GM18870 (cell line): ENCODE data around the gene DNAH5.
"Not testable (repeated sequence)": the region's sequence is repeated elsewhere in the genome, so short reads cannot be mapped to it uniquely, and the experiment has no call there.

Experiments
- ATAC-seq: cut with Tn5 transposase; IDR thresholded peaks from one replicate; pipeline ENCODE4 v1.9.1; 2021; ENCODE audit warnings: moderate library complexity; ENCODE audit not compliant: unreplicated experiment

Gene DNAH5, protein sequence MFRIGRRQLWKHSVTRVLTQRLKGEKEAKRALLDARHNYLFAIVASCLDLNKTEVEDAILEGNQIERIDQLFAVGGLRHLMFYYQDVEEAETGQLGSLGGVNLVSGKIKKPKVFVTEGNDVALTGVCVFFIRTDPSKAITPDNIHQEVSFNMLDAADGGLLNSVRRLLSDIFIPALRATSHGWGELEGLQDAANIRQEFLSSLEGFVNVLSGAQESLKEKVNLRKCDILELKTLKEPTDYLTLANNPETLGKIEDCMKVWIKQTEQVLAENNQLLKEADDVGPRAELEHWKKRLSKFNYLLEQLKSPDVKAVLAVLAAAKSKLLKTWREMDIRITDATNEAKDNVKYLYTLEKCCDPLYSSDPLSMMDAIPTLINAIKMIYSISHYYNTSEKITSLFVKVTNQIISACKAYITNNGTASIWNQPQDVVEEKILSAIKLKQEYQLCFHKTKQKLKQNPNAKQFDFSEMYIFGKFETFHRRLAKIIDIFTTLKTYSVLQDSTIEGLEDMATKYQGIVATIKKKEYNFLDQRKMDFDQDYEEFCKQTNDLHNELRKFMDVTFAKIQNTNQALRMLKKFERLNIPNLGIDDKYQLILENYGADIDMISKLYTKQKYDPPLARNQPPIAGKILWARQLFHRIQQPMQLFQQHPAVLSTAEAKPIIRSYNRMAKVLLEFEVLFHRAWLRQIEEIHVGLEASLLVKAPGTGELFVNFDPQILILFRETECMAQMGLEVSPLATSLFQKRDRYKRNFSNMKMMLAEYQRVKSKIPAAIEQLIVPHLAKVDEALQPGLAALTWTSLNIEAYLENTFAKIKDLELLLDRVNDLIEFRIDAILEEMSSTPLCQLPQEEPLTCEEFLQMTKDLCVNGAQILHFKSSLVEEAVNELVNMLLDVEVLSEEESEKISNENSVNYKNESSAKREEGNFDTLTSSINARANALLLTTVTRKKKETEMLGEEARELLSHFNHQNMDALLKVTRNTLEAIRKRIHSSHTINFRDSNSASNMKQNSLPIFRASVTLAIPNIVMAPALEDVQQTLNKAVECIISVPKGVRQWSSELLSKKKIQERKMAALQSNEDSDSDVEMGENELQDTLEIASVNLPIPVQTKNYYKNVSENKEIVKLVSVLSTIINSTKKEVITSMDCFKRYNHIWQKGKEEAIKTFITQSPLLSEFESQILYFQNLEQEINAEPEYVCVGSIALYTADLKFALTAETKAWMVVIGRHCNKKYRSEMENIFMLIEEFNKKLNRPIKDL (N-terminal part only)

DNA sequence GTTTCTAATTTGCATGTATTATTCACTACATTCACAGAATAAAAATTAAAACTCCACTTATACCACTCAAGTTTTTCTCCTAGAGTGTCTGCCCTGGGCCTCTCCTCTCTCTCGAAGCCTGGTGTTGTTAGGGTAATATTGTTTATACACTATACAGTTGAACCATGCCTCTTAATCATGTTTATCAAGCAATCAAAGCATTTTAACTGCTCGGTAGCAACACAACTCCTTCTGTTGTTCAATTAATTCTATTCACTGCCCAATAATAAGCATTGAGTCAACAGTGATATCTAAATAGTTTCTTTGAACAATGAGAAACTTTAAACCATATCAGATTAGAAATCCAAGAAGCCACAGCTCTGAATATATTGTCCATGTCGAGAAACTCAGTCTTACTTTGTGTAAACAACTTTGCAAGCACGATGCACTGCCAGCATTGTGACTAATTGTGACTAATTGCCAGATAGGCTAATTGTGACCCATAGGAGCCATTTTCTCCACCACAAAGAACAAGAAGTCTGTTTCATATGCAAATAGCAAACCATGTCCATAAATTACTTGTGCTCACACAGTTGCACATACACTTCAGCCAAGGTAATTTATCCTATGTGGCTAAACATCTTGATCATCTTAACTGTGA, at the start of gene DNAH5:
DNAH5 (minus strand) TSS at position 129 of the 640 bp plus-strand sequence. CDS start 250 bp downstream, outside the sequence.
- no peak for ATAC-seq

DNA sequence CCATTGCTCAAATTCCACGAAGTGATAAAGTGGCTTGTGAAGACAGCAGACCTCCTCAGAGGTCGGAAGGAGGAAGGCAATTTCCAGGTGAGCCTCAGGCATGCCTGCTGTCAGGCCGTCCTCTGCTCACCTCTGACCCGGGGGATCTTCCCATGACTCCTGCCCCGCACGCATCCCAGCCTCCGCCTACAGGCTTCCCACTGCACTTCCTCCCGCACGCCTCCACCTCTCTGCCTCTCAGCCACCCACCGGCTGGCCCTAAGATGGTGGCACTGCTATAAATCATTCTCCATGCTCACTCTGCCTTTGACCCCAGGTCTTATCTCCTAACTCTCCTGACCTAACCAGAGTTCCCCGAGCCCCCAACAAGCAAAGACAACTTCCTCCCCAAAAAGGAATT, 49.4 kb upstream of the DNAH5 start:
- no peak for ATAC-seq

DNA sequence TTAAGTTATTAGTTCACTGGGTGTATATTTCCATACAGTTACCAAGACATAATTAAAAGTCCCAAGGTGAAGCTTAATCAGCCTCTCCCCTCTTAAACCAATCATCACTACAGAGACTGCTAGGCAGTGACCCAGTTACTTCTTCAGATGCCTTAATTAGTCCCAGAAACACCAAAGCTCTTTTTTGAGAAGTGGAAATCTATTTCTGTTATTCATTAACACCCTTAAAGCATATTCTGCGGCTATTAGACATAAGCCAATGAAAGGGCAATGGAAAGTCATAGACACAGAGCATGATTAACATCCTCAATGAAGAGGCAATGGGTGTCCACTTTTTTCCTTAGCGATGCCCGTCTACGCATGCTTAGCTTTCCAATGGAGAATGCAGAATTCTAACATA, 48.3 kb upstream of the DNAH5 start:
- no peak for ATAC-seq

DNA sequence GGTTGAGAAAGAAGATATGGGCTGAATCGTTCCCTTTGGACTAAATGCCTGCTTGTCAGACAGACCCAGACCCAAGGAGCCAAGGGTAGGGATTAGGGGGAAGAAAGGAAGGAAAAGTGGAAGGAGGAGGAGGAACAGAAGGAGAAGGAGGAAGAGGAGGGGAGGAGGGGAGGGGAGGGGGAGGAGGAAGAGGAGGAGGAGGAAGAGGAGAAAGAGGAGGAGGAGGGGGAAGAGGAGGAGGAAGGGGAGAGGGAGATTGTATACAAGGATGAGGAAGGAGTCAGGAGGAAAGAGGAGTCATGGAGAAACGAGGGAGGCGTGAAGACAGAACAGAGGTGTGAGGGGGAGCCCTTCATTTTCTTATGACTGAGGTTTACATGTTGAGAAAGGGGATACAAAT, 46.9 kb upstream of the DNAH5 start:
- no peak for ATAC-seq

DNA sequence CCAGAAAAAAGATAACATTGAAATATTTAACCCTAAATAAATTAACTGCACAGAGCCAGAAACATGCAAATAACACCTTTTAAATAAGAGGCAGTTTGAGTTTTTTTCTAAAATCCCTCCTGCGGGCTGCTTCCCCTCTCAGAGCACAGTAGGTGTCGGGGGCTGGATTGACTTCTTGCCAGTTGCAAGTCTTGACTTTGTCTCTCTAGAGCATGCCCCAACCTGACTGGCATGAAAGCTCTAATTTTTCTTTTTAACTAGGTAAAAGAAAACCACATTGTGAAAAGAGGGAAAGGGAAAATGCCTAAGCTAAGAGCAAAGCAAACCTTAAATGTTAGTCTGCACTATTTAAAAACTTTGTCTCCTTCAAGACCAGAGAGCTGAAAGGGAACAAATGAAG, 46.4 kb upstream of the DNAH5 start:
- ATAC-seq = no peak

DNA sequence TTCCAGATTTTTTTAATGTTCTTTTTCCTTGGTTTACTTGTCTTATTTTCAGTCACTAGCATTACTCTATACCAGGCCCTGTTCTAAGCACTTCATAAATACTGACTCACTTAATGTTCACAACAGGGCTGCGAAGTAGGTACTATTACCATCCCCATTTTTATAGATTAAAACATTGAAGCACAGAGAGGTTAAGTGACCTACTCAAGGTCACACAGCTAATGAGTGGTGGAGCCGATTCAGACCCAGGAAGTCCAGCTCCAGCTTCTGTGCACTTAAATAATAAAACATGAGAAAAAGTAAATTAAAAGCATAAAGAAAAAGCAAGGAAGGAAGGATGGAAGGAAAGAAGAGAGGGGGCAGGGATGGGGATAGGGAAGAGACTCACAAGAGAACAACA, 45.3 kb upstream of the DNAH5 start:
- no peak for ATAC-seq

DNA sequence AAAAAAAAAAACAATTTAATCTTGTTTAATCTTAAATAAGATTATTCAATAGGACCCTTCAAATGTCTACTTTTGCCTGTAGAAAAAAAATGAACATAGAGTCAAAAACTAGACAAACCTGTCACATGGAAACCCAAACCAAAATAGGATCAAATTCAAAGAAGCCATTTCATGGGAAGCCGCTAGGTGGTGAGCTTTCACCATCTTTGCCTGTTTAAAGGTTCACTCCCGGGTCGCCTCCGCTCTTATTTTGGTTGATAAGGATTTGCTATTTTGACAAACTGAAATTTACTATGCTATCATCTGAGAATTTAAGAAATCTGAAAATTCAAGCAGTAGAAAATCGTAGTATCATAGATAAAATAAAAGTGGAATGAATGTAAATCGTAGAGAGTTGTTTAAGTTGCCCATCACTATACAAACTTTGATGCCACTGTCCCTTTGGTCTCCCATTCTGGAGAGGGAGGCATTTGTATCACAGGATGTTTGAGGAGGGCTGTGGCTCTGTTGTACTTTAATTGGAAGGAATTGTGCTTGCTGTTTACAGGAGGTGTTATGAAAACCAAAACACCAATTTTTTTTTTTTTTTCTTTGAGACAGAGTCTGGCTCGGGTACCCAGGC, 43.5 kb upstream of the DNAH5 start:
- peak; percentile 48 for ATAC-seq

DNA sequence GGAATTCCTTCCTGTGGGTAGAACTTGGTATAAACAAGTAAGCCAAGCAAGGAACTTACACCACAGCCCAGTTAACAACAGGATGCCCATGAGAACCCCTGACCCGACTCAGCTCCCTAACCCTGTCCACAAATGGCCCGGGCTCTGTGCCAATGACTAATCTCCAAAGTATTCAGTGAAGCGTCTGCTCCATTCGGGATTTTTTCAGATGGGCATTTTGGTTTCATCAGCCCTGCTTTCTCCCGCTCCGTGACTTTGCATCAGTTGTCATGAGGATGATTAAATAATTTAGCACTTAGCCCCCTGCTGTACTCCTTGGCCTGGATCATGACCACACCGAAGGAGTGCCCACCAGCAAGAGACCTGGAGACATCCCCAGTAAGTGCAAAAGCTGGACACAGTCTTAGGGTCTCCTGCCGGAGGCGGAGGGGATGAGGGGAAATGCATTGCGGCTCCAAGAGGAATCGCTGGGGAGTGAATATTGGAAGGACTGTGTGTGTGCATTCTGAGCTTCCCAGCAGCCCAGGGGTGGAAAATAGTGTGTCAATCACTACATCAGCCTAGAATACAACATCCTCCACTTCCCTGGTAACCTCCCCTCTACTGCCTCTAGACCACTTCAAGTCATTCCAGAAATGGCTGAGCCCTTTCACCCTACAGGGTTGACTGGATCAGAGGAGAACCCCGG, 41.4 kb upstream of the DNAH5 start:
- ATAC-seq = no peak

DNA sequence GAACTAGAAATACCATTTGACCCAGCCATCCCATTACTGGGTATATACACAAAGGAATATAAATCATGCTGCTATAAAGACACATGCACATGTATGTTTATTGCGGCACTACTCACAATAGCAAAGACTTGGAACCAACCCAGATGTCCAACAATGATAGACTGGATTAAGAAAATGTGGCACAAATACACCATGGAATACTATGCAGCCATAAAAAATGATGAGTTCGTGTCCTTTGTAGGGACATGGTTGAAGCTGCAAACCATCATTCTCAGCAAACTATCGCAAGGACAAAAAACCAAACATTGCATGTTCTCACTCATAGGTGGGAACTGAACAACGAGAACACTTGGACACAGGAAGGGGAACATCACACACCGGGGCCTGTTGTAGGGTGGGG, 40.4 kb upstream of the DNAH5 start:
- ATAC-seq = not testable (repeated sequence)

DNA sequence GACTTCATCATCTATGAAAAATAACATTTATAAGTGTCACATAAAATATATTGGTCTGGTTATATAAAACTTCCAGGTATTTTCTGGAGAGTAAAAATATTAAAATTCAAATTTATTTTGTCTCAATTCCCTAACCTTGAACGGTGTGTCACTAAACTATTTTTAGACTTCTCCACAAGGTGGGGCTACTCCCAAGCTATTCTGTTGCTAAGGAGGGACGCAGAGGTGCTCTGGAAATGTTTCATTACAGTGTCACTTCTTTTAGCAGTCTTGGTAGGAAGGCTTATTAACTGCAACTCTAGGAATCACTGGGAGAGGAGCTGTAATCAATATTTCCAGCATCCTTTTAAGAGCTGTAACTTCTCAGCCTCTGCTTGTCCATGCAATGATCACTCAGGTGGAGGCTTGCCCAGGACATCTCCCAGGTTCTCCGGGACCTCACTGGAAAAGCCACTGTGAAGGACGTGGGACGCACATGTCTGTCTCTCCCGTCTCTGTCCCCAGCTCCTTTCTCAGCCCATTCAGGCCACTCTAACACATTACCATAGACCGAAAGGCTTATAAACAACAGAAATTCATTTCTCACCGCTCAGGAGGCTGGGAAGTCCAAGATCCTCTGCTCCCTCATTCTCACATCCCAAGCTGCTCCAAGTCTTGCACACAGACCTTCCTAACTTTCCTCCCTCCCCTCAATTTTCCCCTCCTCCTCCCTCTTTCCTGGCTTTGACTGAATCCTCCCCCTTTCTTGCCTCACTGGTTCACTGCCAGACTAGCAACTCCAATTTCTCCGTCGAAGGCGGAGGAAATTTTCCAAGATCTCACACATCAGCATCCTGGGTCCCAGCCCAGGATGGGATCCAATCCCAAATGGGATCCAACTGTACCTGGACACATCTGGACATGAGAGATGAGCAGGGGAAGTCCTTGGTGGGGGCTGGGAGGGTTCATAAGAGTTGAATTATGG, 32.7 kb upstream of the DNAH5 start:
- ATAC-seq = no peak

DNA sequence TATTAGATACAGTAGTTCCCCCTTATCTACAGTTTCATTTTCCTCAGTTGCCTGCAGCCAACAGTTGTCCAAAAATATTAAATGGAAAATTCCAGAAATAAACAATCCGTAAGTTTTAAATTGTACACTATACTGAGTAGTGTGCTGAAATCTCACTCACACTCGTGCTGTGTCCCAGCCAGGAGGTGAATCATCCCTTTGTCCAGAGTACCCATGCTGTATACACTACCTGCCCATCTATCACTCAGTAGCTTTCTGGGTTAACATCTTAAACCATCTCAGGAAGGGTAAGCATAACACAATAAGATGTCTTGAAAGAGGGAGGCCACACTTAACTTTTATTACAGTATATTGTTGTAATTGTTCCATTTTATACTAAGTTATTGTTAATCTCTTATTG, 31.7 kb upstream of the DNAH5 start:
- ATAC-seq = no peak

DNA sequence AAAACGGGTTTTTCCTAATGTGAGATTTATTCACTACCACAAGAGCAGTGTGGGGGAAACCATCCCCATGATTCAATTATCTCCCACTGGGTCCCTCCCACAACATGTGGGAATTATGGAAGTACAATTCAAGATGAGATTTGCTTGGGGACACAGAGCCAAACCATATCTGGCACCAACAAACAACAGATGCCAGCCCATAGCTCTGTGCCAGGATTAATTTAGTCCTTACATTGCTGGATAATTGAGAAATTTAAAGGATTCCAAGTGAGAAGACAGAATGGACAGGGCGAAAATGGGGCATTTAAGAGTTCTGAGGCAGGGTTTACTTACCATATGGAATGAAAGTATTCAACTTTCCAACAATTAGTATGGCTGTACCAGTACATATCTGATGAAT, 30.8 kb upstream of the DNAH5 start:
- no peak for ATAC-seq

DNA sequence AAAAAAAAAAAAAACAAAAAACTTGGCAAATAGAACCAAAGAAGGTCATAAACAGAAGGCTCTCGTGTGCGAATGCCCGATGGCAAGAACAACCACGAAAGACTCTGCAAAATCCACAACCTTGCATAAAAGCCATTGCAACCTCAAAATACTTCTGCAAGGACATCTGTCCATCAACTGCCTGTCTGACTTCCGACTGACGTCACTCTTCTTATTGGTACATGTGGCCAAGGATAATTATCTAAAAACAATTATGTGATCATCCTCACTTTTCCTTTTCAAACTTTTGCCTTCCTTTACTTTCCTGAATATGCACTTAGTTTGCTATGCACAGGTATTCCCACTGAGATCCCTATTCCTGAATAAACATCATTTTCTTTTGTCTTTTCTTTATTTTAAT, 29.2 kb upstream of the DNAH5 start:
- ATAC-seq = no peak

DNA sequence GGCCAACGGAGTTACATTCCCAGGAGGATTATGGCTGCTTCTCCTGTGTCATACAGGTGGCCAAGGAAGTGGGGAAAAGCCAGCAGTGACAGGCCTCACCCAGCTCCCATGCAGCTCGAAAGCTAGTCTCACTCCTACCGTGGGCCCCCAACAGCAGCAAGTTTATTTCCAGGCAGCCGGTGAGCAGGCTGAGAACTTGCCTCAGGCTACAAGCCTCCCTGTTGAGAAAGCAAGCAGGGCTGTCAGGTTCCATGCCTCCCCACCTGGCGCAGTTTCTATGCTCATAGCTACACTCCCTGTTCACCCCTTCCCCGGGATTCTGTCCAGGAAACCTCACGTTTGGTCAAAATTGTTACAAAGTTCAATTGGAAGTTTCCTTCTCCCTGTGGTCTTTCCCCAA, 27.5 kb upstream of the DNAH5 start:
- ATAC-seq = no peak

DNA sequence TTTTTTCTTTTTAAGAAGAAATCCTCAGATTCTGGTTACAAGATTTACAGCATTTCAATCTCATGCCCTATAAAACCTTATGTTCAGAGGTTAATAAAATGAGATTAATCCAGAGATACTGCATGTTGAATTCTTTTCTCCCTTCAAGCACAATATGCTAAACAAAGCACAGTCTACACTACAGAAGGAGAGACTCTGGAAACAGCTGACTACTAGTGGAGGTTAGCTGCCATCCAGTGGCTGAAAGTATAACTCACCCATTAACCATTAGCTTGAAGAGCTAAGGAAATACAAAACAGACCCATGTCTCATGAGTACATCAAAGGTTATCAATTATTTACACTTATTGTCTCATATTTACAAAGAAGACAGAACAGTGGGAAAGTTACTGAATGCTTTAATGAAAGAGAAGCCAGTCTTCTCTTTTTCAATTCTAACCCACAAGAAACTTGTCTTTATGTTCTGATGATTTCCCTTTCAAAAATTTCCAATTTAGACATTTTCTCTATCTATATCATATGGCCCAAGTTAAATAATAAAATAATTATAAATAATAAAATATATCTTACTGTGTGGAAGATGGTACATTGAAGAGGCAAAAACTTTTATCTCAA, 12.7 kb upstream of the DNAH5 start:
- ATAC-seq = peak; percentile 96

DNA sequence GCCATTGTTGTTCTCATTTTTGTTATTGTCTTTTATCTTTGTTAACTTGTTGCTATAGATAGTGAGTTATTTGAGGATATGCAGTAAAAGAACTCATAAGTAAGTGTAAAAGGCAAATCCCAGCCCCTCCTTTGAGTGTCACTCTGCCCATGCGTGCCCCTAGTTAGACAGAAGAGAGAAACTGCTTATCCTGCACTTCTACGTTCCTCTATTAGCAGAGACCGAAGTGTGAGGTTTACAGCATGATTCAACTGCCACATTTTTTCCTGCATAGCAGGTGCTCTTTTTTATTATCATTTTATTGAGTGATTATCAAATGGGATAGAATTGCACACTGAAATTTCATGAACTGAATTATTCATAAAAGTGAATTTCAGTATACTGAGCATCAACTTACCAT, 12.0 kb upstream of the DNAH5 start:
- no peak for ATAC-seq

DNA sequence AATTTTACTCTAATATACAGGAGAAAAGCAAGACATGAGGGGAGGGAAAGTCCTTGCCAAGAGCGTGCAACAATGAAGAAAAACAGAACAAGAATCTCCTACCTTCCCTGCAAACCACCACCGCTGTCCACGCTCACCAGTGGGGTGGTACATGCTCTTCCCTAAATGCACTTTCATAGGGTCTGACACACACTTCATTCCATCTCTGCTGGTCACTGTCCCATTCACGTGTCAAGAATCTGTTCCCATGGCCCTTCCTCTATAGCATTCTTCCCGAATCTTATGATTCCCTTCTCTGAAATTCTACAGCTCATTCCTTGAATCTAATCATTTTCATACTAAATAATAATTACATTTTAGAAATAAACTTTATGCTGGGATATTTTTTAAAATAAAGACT, 11.4 kb upstream of the DNAH5 start:
- ATAC-seq = no peak

DNA sequence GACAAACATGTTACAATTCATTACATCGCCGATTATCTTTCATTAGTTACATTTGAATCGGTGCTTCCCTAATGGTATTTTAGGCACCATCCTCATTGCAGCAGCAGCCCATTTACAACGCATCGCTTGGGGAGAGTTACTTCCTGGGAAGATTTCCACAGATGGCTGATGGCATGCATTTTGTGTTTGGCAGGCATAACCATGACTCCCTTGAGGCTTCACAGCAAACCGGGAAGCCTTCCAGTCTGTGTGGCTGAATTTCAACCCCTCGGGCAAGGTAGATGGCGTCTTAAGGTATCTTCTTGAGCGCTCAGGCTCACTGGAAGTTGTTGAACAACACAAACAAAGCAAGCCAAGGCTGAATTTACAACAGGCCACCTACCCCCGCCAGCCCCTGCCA, 1.6 kb upstream of the DNAH5 start:
- no peak for ATAC-seq
